ENCODE results near the gene CLC.
"Not testable (repeated sequence)": the region's sequence is repeated elsewhere in the genome, so short reads cannot be mapped to it uniquely, and the experiment has no call there.

- TF ChIP-seq CTCF, POLR2A (IDR thresholded peaks at IDR 0.05): not testable (repeated sequence)
Measured at GRCh38 chr19:39688637-39689036, 49.2 kb downstream of the CLC start.

All from uterus (tissue), 2 donors.